Dendritic cell treated with granulocyte-macrophage colony-stimulating factor and Interleukin-4, amounts not matched to agents 40 ng/mL and 50 ng/mL, for 4 days (primary cell): ENCODE results near the gene DHX8.
"Not testable (repeated sequence)": the region's sequence is repeated elsewhere in the genome, so short reads cannot be mapped to it uniquely, and the experiment has no call there.

Experiments used
- H3K27ac Mint-ChIP-seq: one replicate; pipeline ENCODE4 v1.8.0; 2022; ENCODE audit warnings: mild to moderate bottlenecking, mixed read lengths
- H3K27me3 Mint-ChIP-seq: one replicate; pipeline ENCODE4 v1.8.0; 2022; ENCODE audit warnings: mild to moderate bottlenecking, mixed read lengths
- H3K36me3 Mint-ChIP-seq: one replicate; pipeline ENCODE4 v1.8.0; 2022; ENCODE audit warnings: low read depth, mixed read lengths
- H3K4me1 Mint-ChIP-seq: one replicate; pipeline ENCODE4 v1.8.0; 2022; ENCODE audit warnings: low read depth, mixed read lengths
- H3K4me3 Mint-ChIP-seq: one replicate; pipeline ENCODE4 v1.8.0; 2022; ENCODE audit warnings: mild to moderate bottlenecking, moderate library complexity, mixed read lengths
- H3K9me3 Mint-ChIP-seq: one replicate; pipeline ENCODE4 v1.8.0; 2022; ENCODE audit warnings: mixed read lengths
- intact Hi-C: fragments of 100-400 bp; cut with micrococcal nuclease; formaldehyde crosslinking; loops from one replicate; pipeline ENCODE4 v1.15.0; 2022

DHX8 gene

GRCh38 chr17:43451741-43452140, 32.0 kb upstream of the DHX8 start:
- H3K4me3 Mint-ChIP-seq, H3K27ac Mint-ChIP-seq, H3K4me1 Mint-ChIP-seq, intact Hi-C loops, H3K36me3 Mint-ChIP-seq, H3K9me3 Mint-ChIP-seq: not testable (repeated sequence)
- peaks cover 34% of the 10 kb centered on the region for H3K27me3 Mint-ChIP-seq

- H3K4me3 Mint-ChIP-seq = no peak overlapping the region
- intact Hi-C loops = no loop called here
Measured at GRCh38 chr17:43453331-43453812, 30.4 kb upstream of the DHX8 start.

GRCh38 chr17:43454868-43455267, 28.9 kb upstream of the DHX8 start:
- Mint-ChIP-seq H3K4me1 (peaks cover 31% of the 10 kb centered on the region), H3K36me3 (no peaks in the 10 kb centered on the region), H3K27ac (no peak overlapping the region), H3K27me3 (peaks cover 18% of the 10 kb centered on the region), H3K9me3 (no peaks in the 10 kb centered on the region), H3K4me3 (no peak overlapping the region)
- intact Hi-C loops = no loop called here

More at GRCh38 chr17:43453331-43453812, 30.4 kb upstream of the DHX8 start:
- H3K27me3 Mint-ChIP-seq = peaks cover 27% of the 10 kb centered on the region
- H3K9me3 Mint-ChIP-seq = no peaks in the 10 kb centered on the region
- no peak overlapping the region for H3K27ac Mint-ChIP-seq
- H3K4me1 Mint-ChIP-seq = peaks cover 23% of the 10 kb centered on the region
- H3K36me3 Mint-ChIP-seq = no peaks in the 10 kb centered on the region

- Mint-ChIP-seq H3K4me1 (peaks cover 43% of the 10 kb centered on the region), H3K4me3 (no peak overlapping the region), H3K27ac (no peak overlapping the region), H3K27me3 (peaks cover 24% of the 10 kb centered on the region), H3K36me3 (no peaks in the 10 kb centered on the region), H3K9me3 (no peaks in the 10 kb centered on the region)
- intact Hi-C loops = no loop called here
Measured at GRCh38 chr17:43456029-43456428, 27.7 kb upstream of the DHX8 start.

GRCh38 chr17:43456661-43457361, 27.0 kb upstream of the DHX8 start:
- H3K4me3 Mint-ChIP-seq = peak overlapping the region; percentile 32
- no peaks in the 10 kb centered on the region for H3K9me3 Mint-ChIP-seq
- no peaks in the 10 kb centered on the region for H3K36me3 Mint-ChIP-seq
- peaks cover 46% of the 10 kb centered on the region for H3K4me1 Mint-ChIP-seq
- peak overlapping the region; percentile 46 for H3K27ac Mint-ChIP-seq
- intact Hi-C loops = no loop called here
- peaks cover 19% of the 10 kb centered on the region for H3K27me3 Mint-ChIP-seq

GRCh38 chr17:43457362-43457692, 26.4 kb upstream of the DHX8 start:
- Mint-ChIP-seq H3K4me3 (no peak overlapping the region), H3K27me3 (peaks cover 19% of the 10 kb centered on the region), H3K27ac (peak overlapping the region; percentile 75), H3K36me3 (no peaks in the 10 kb centered on the region), H3K9me3 (no peaks in the 10 kb centered on the region), H3K4me1 (peaks cover 46% of the 10 kb centered on the region)
- intact Hi-C loops = no loop called here

GRCh38 chr17:43459878-43460277, 23.9 kb upstream of the DHX8 start:
- H3K4me3 Mint-ChIP-seq, H3K36me3 Mint-ChIP-seq, H3K9me3 Mint-ChIP-seq, intact Hi-C loops: not testable (repeated sequence)
- peaks cover 66% of the 10 kb centered on the region for H3K4me1 Mint-ChIP-seq
- peak overlapping the region; percentile 3 for H3K27ac Mint-ChIP-seq
- peaks cover 15% of the 10 kb centered on the region for H3K27me3 Mint-ChIP-seq

GRCh38 chr17:43461185-43461584, 22.6 kb upstream of the DHX8 start:
- Mint-ChIP-seq H3K27me3 (peaks cover 14% of the 10 kb centered on the region), H3K27ac (no peak overlapping the region), H3K36me3 (no peaks in the 10 kb centered on the region), H3K4me1 (peaks cover 77% of the 10 kb centered on the region), H3K9me3 (no peaks in the 10 kb centered on the region), H3K4me3 (no peak overlapping the region)
- intact Hi-C loops = no loop called here

- H3K9me3 Mint-ChIP-seq, H3K4me3 Mint-ChIP-seq, intact Hi-C loops, H3K36me3 Mint-ChIP-seq: not testable (repeated sequence)
- H3K4me1 Mint-ChIP-seq = peaks cover 64% of the 10 kb centered on the region
- H3K27me3 Mint-ChIP-seq = peaks cover 11% of the 10 kb centered on the region
- H3K27ac Mint-ChIP-seq = peak overlapping the region; percentile 86
Measured at GRCh38 chr17:43462569-43462968, 21.2 kb upstream of the DHX8 start.

- H3K27me3 Mint-ChIP-seq = peaks cover 16% of the 10 kb centered on the region
- peak overlapping the region; percentile 86 for H3K27ac Mint-ChIP-seq
- intact Hi-C loops = no loop called here
- no peaks in the 10 kb centered on the region for H3K9me3 Mint-ChIP-seq
- H3K36me3 Mint-ChIP-seq = no peaks in the 10 kb centered on the region
- no peak overlapping the region for H3K4me3 Mint-ChIP-seq
- peaks cover 64% of the 10 kb centered on the region for H3K4me1 Mint-ChIP-seq
Measured at GRCh38 chr17:43463241-43463640, 20.5 kb upstream of the DHX8 start.

GRCh38 chr17:43464046-43464445, 19.7 kb upstream of the DHX8 start:
- Mint-ChIP-seq H3K36me3 (no peaks in the 10 kb centered on the region), H3K4me3 (no peak overlapping the region), H3K27me3 (peaks cover 16% of the 10 kb centered on the region), H3K9me3 (no peaks in the 10 kb centered on the region), H3K27ac (peak overlapping the region; percentile 86), H3K4me1 (peaks cover 63% of the 10 kb centered on the region)
- intact Hi-C loops = no loop called here

GRCh38 chr17:43465049-43465448, 18.7 kb upstream of the DHX8 start:
- intact Hi-C loops = no loop called here
- no peaks in the 10 kb centered on the region for H3K36me3 Mint-ChIP-seq
- no peaks in the 10 kb centered on the region for H3K9me3 Mint-ChIP-seq
- H3K4me3 Mint-ChIP-seq = no peak overlapping the region
- peaks cover 13% of the 10 kb centered on the region for H3K27me3 Mint-ChIP-seq
- H3K27ac Mint-ChIP-seq = peak overlapping the region; percentile 86
- H3K4me1 Mint-ChIP-seq = peaks cover 64% of the 10 kb centered on the region

GRCh38 chr17:43467981-43468581, 15.7 kb upstream of the DHX8 start:
- no peak overlapping the region for H3K4me3 Mint-ChIP-seq
- no peaks in the 10 kb centered on the region for H3K9me3 Mint-ChIP-seq
- H3K36me3 Mint-ChIP-seq = no peaks in the 10 kb centered on the region
- H3K27ac Mint-ChIP-seq = no peak overlapping the region
- peaks cover 7% of the 10 kb centered on the region for H3K27me3 Mint-ChIP-seq
- peaks cover 48% of the 10 kb centered on the region for H3K4me1 Mint-ChIP-seq
- intact Hi-C loops = no loop called here

GRCh38 chr17:43468691-43469139, 15.1 kb upstream of the DHX8 start:
- no peaks in the 10 kb centered on the region for H3K9me3 Mint-ChIP-seq
- no peaks in the 10 kb centered on the region for H3K36me3 Mint-ChIP-seq
- H3K27me3 Mint-ChIP-seq = peaks cover 7% of the 10 kb centered on the region
- intact Hi-C loops = no loop called here
- no peak overlapping the region for H3K27ac Mint-ChIP-seq
- H3K4me3 Mint-ChIP-seq = no peak overlapping the region
- peaks cover 42% of the 10 kb centered on the region for H3K4me1 Mint-ChIP-seq

- H3K4me3 Mint-ChIP-seq = no peak overlapping the region
- peaks cover 7% of the 10 kb centered on the region for H3K27me3 Mint-ChIP-seq
- no peak overlapping the region for H3K27ac Mint-ChIP-seq
- H3K9me3 Mint-ChIP-seq = no peaks in the 10 kb centered on the region
- intact Hi-C loops = no loop called here
- H3K36me3 Mint-ChIP-seq = no peaks in the 10 kb centered on the region
- H3K4me1 Mint-ChIP-seq = peaks cover 38% of the 10 kb centered on the region
Measured at GRCh38 chr17:43469145-43469544, 14.6 kb upstream of the DHX8 start.
